Choroid plexus epithelial cell (primary cell): ENCODE data around the gene ZNF521.

ENCODE experiments used
- DNase-seq: peaks from one replicate; pipeline ENCODE4 v3.0.0-alpha.2; 2010; ENCODE audit warnings: low read depth
- H3K4me3 ChIP-seq: 2 replicates; pipeline ENCODE4 v1.5.1; 2011; ENCODE audit warnings: low read depth, mild to moderate bottlenecking, control low read depth, low read length, moderate library complexity
- TF ChIP-seq, protein P1 (sequence below): conservative IDR thresholded peaks from 2 replicates; pipeline ENCODE4 v1.5.1; 2011; ENCODE audit warnings: low read depth, mild to moderate bottlenecking, control low read depth, inconsistent platforms, low read length, moderate library complexity

The ZNF521 gene

DNA sequence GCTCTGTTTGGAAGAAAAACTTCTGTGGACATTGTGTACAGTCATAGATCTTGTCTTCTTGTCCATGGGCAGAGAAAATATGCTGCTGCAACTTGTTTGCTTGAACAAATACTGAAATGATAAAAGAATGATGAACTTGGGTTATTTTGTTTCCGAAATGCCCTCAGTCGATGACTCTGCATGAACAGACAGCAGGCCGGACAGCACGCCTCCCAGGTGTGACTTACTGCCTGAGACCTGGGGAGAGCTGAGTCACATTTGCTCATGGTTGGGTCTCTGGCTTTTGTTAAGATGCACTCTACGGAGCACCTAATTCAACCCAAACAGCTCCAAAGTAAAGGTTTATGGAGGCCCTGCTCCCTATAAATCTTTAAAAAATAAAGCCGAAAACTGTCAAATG, 262.5 kb downstream of the ZNF521 start:
- DNase-seq: no peak
- H3K4me3 ChIP-seq: no peak overlapping the region
- TF ChIP-seq, protein P1, sequence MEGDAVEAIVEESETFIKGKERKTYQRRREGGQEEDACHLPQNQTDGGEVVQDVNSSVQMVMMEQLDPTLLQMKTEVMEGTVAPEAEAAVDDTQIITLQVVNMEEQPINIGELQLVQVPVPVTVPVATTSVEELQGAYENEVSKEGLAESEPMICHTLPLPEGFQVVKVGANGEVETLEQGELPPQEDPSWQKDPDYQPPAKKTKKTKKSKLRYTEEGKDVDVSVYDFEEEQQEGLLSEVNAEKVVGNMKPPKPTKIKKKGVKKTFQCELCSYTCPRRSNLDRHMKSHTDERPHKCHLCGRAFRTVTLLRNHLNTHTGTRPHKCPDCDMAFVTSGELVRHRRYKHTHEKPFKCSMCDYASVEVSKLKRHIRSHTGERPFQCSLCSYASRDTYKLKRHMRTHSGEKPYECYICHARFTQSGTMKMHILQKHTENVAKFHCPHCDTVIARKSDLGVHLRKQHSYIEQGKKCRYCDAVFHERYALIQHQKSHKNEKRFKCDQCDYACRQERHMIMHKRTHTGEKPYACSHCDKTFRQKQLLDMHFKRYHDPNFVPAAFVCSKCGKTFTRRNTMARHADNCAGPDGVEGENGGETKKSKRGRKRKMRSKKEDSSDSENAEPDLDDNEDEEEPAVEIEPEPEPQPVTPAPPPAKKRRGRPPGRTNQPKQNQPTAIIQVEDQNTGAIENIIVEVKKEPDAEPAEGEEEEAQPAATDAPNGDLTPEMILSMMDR: no peak

DNA sequence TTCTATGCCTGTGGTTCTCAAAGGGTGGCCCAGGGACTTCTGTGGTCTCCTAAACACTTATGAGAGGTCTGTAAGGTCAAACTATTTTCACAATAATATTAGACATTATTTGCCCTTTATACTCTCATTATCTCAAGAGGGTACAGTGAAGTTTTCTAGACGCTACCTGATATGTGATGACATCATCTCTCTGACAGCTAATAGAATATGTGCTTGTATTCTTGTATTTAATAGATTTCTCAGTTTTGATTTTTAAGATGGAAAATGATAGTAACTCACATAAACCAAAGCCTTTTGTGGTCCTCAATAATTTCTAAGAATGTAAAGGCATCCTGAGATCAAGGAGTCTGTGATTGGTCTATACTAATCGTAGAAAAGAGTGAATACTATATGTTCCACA, 265.1 kb downstream of the ZNF521 start:
- no peak overlapping the region for H3K4me3 ChIP-seq
- no peak for DNase-seq
- TF ChIP-seq, protein P1: no peak

DNA sequence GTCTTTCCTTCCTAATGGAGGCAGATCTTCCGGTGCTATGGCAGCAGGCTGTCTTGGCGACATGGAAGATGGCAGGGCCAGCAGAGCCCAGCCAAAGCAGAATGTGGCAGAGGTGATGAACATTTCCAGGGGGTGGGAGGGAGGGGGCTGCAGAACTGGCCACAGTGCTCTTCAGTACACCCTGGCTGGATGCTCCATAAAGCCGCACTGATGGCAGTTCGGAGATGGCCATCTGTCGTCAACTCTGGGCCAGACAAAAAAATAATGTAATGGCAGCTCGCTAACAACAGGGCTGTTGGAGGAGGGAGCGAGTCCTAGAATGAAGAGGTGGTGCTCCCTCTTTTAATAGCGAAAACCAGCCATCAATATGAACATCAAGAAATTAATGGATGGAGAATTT, 271.0 kb downstream of the ZNF521 start:
- TF ChIP-seq, protein P1: no peak
- no peak overlapping the region for H3K4me3 ChIP-seq

DNA sequence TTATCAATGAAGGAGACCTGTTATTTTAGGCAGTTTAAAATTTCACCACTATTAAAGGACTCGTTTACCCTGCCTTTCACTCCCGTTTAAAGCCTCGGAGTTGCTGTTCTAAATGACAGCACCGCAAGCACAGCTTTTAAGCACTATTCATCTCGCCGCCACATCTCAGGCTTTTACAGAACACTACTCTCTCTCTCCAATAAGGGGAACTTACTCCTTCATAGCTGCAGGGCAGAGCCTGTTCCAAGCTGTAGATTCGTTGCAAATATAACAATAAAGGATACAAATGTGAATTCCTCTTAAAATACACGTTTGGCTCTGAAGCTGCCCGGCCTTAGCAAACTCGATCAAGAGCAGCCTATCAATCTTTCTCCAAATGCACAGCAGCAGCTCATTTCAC, 271.8 kb downstream of the ZNF521 start:
- TF ChIP-seq, protein P1: no peak
- DNase-seq: no peak
- H3K4me3 ChIP-seq: no peak overlapping the region

More for the DNA sequence above, 271.0 kb downstream of the ZNF521 start:
- no peak for DNase-seq

DNA sequence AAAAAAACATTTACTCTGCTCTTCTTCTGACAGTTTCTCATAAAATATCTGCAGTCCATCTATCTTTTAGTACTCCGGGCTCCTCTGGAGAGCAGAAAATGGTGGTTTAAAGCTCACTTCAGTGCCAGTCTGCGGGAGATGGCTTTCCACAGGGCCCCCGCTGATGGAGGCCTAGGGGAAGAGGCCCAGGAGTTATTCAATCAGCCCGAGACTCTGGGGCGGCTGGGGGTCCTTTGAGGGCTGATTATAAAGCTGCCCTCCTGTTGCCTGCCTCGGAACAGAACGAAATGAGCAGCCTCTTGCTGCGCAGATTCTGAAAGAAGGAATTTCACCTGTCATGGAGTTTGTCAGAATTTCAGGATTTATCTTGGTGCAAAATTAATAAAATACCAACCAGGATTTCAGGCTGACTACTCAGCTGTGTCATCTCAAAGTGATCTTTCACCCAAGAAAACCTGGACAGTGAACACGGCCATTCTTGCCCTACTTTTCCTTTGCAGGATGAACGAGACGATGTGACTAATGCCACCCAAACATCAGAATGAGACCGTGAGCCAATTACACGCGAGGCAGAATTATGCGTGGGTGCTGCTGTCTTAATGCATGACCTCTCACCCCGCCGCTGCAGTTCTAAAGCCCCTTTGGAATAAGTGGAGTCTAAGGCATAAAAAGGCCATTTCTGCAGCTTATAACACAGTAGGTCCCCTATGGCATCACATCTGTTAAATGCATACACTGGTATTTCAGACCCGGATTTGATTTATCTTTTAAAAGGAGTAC, 273.8 kb downstream of the ZNF521 start:
- no peak overlapping the region for H3K4me3 ChIP-seq
- no peak for DNase-seq
- TF ChIP-seq, protein P1: no peak

DNA sequence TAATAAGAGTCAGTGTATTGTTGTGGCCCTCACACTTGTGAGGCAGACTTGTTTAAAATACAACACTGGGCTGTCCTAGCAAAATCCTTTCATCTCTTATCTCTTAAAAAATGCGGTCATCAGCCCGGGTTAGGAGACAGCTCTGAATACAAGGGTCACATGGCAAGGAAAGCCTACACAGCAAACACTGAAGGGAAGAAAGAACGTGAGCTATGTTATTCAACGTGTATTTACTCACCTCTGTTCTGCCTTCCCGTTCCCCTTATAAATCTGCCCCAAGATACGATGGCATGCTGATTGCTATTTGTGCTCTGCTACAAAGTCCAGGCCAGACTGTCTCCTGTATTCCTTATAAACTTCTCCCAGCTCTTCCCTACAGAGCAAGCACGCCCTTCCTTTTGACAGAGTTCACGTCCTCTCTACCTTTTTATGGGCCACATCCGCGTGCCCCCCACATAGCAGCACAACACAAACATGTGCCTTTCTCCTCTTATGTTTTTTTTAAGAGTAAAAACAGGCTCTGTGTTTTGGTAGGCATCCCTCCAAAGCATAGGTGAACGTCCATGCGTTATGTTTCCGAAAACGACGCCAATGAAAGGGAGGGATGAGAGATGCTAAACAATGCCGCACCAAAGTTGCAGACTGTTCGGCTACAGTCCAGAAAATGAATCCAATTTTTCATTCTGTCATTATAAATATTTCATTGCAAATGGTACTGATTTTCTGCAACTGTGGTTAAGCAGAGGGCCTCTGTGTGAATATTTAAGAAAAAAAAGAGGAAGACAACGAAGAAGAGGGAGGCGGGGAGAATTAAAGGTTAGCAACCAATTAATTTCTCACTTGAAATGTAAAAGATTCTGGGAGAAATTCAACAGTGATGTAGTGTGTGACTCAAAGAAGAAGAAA, 274.7 kb downstream of the ZNF521 start:
- peak; percentile 23 for DNase-seq
- TF ChIP-seq, protein P1: no peak
- no peak overlapping the region for H3K4me3 ChIP-seq
